NT2/D1 (cell line): ENCODE results near the gene C10orf62.
"Not testable (repeated sequence)": the region's sequence is repeated elsewhere in the genome, so short reads cannot be mapped to it uniquely, and the experiment has no call there.

Experiments
- DNase-seq: peaks from one replicate; pipeline ENCODE4 v3.0.0-alpha.2; 2011; ENCODE audit warnings: low read depth, low spot score
- H3K27me3 ChIP-seq: 2 replicates; pipeline ENCODE4 v1.6.0; 2011; ENCODE audit warnings: mild to moderate bottlenecking; ENCODE audit not compliant: insufficient read length, insufficient read depth
- H3K36me3 ChIP-seq: 2 replicates; pipeline ENCODE4 v1.6.1; 2011; ENCODE audit warnings: mild to moderate bottlenecking, low read length, mixed read lengths; ENCODE audit not compliant: insufficient read depth, insufficient read length
- H3K4me1 ChIP-seq: 2 replicates; pipeline ENCODE4 v1.5.1; 2011; ENCODE audit not compliant: insufficient read depth, insufficient read length
- H3K4me3 ChIP-seq: 2 replicates; pipeline ENCODE4 v1.5.1; 2011; ENCODE audit warnings: low read depth; ENCODE audit not compliant: insufficient read length
- H3K9ac ChIP-seq: 2 replicates; pipeline ENCODE4 v1.6.0; 2011; ENCODE audit warnings: low read depth; ENCODE audit not compliant: insufficient read length
- H3K9me3 ChIP-seq: 2 replicates; pipeline ENCODE4 v1.5.1; 2011; ENCODE audit warnings: mild to moderate bottlenecking, low read length; ENCODE audit not compliant: insufficient read depth
- SUZ12 ChIP-seq: IDR thresholded peaks from 2 replicates; pipeline ENCODE4 v1.6.1; 2011; ENCODE audit not compliant: insufficient read length, insufficient read depth; ENCODE audit errors: extremely low read depth
- YY1 ChIP-seq: IDR thresholded peaks from 2 replicates; pipeline ENCODE4 v1.6.1; 2011; ENCODE audit not compliant: insufficient read length, insufficient read depth
- ZNF274 ChIP-seq: IDR thresholded peaks from 2 replicates; pipeline ENCODE4 v1.6.1; 2011; ENCODE audit warnings: mild to moderate bottlenecking, low read depth, low read length

The C10orf62 gene

GRCh38 chr10:97561386-97562077 is 28.0 kb upstream of the C10orf62 start:
- not testable (repeated sequence) for H3K27me3 ChIP-seq, H3K36me3 ChIP-seq, H3K4me3 ChIP-seq, H3K4me1 ChIP-seq, DNase-seq, H3K9me3 ChIP-seq, H3K9ac ChIP-seq

- not testable (repeated sequence) for DNase-seq, H3K9ac ChIP-seq
Observed at GRCh38 chr10:97562329-97562728, 27.2 kb upstream of the C10orf62 start.

GRCh38 chr10:97563337-97563736 is 26.2 kb upstream of the C10orf62 start:
- Histone ChIP-seq H3K27me3 (no peaks in the 10 kb centered on the region), H3K9me3 (no peaks in the 10 kb centered on the region), H3K4me3 (no peak overlapping the region), H3K9ac (no peak overlapping the region), H3K36me3 (peaks cover 4% of the 10 kb centered on the region), H3K4me1 (no peaks in the 10 kb centered on the region)
- DNase-seq: no peak
- TF ChIP-seq ZNF274: no peak
- TF ChIP-seq YY1: no peak
- no peak for TF ChIP-seq SUZ12

More at GRCh38 chr10:97562329-97562728, 27.2 kb upstream of the C10orf62 start:
- not testable (repeated sequence) for H3K9me3 ChIP-seq, H3K4me1 ChIP-seq, H3K4me3 ChIP-seq, H3K36me3 ChIP-seq, H3K27me3 ChIP-seq

- Histone ChIP-seq H3K4me3 (no peak overlapping the region), H3K4me1 (no peaks in the 10 kb centered on the region), H3K9me3 (no peaks in the 10 kb centered on the region), H3K9ac (no peak overlapping the region), H3K27me3 (no peaks in the 10 kb centered on the region), H3K36me3 (peaks cover 12% of the 10 kb centered on the region)
- no peak for DNase-seq
- no peak for TF ChIP-seq YY1
- TF ChIP-seq ZNF274: no peak
- TF ChIP-seq SUZ12: no peak
Observed at GRCh38 chr10:97564776-97565175, 24.7 kb upstream of the C10orf62 start.

GRCh38 chr10:97566336-97566996 is 23.1 kb upstream of the C10orf62 start:
- TF ChIP-seq SUZ12: no peak
- TF ChIP-seq ZNF274: no peak
- no peak for TF ChIP-seq YY1
- no peak for DNase-seq
- Histone ChIP-seq H3K27me3 (no peaks in the 10 kb centered on the region), H3K9me3 (no peaks in the 10 kb centered on the region), H3K9ac (no peak overlapping the region), H3K4me3 (no peak overlapping the region), H3K36me3 (peaks cover 23% of the 10 kb centered on the region), H3K4me1 (no peaks in the 10 kb centered on the region)

GRCh38 chr10:97567891-97568290 is 21.6 kb upstream of the C10orf62 start:
- Histone ChIP-seq H3K4me1 (peaks cover 11% of the 10 kb centered on the region), H3K4me3 (no peak overlapping the region), H3K9me3 (no peaks in the 10 kb centered on the region), H3K27me3 (no peaks in the 10 kb centered on the region), H3K9ac (no peak overlapping the region), H3K36me3 (peaks cover 23% of the 10 kb centered on the region)
- DNase-seq: no peak
- no peak for TF ChIP-seq SUZ12
- no peak for TF ChIP-seq ZNF274
- no peak for TF ChIP-seq YY1

GRCh38 chr10:97570146-97570788 is 19.3 kb upstream of the C10orf62 start:
- no peak for TF ChIP-seq SUZ12
- TF ChIP-seq ZNF274: no peak
- TF ChIP-seq YY1: no peak
- Histone ChIP-seq H3K4me3 (no peak overlapping the region), H3K9ac (no peak overlapping the region), H3K9me3 (no peaks in the 10 kb centered on the region), H3K36me3 (peaks cover 23% of the 10 kb centered on the region), H3K27me3 (no peaks in the 10 kb centered on the region), H3K4me1 (peaks cover 14% of the 10 kb centered on the region)
- no peak for DNase-seq
